ENCODE measurements around the gene TACR1.
"Not testable (repeated sequence)": the region's sequence is repeated elsewhere in the genome, so short reads cannot be mapped to it uniquely, and the experiment has no call there.

Gene TACR1

DNA sequence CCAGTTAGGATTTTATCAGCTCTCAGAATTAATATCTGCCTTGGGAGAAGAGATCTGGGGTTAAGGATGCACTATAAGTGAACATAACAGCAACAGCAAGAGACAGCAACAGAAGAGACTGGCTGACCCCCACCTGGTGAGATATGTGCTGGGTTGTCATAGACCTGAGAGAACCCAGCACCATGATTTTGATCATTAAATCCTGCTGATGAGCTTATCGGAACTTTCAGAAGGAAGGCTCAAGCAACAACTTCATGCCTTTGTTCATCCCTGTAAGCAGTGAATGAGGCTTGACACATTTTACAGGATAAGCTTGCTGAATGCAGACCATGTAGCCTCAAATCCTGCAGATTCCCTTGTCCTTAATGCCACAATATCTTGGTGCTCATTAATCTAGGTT, 140.9 kb downstream of the TACR1 start:
- TF ChIP-seq, protein P1, sequence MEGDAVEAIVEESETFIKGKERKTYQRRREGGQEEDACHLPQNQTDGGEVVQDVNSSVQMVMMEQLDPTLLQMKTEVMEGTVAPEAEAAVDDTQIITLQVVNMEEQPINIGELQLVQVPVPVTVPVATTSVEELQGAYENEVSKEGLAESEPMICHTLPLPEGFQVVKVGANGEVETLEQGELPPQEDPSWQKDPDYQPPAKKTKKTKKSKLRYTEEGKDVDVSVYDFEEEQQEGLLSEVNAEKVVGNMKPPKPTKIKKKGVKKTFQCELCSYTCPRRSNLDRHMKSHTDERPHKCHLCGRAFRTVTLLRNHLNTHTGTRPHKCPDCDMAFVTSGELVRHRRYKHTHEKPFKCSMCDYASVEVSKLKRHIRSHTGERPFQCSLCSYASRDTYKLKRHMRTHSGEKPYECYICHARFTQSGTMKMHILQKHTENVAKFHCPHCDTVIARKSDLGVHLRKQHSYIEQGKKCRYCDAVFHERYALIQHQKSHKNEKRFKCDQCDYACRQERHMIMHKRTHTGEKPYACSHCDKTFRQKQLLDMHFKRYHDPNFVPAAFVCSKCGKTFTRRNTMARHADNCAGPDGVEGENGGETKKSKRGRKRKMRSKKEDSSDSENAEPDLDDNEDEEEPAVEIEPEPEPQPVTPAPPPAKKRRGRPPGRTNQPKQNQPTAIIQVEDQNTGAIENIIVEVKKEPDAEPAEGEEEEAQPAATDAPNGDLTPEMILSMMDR (IDR thresholded peaks at IDR 0.05; ENCODE audit: low read depth, low read length) = no peak
- no peak overlapping the region for H3K4me3 ChIP-seq (ENCODE audit: low read depth, low read length)
- no peaks in the 10 kb centered on the region for H3K4me1 ChIP-seq
- no peaks in the 10 kb centered on the region for H3K36me3 ChIP-seq
- H3K27me3 ChIP-seq = no peaks in the 10 kb centered on the region
- no peak for DNase-seq
- no peaks in the 10 kb centered on the region for H3K9me3 ChIP-seq

DNA sequence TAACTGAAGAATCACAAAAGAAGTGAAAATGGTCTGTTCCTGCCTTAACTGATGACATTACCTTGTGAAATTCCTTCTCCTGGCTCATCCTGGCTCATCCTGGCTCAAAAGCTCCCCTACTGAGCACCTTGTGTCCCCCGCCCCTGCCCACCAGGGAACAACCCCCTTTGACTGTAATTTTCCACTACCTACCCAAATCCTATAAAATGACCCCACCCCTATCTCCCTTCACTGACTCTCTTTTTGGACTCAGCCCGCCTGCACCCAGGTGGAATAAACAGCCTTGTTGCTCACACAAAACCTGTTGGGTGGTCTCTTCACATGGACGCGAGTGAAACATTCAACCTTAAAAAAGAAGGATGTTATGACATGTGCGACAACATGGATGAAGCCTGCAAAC, 142.2 kb downstream of the TACR1 start:
- H3K4me1 ChIP-seq; DNase-seq; H3K36me3 ChIP-seq; H3K9me3 ChIP-seq; H3K27me3 ChIP-seq; H3K4me3 ChIP-seq (ENCODE audit: low read depth, low read length): not testable (repeated sequence)

DNA sequence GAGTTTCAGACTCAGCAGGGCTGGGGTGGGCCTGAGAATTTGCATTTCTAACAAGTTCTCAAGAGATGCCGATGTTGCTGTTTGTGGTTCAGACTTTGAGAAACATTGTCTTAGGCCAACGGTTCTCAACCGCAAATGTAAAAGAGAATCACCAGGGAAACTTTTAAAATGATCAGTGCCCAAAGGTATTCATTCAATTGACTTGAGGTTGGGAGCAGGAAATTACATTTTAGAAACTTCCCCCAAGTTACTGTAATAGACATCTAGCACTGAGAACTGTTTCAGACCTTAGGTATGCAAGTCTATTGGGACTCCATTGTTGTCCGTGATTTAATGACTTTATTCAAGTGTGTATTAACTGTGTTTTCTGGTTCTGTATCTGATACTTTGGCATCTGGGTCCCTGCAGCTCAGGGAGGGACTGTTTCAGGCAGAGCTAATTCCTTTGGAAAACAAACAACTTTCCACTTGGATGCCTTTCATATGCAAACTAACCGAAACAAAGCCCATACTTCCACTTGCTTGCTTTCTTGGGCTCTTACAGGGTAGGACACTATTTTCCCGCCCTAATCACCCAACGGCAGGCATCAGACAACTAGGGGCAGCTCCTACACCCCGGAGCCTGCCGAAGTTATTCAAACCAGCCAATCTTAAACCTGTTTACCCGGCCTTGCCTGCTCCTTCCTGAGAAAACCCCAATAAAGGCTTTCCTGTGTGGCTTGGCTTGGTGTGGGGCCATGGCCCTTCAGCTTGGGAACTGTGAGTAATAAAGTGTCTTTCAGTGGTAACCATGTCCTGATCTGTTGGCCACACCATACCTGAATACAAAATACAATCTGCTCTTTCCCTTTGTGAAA, 143.3 kb downstream of the TACR1 start:
- H3K4me1 ChIP-seq = no peaks in the 10 kb centered on the region
- H3K36me3 ChIP-seq = no peaks in the 10 kb centered on the region
- DNase-seq = no peak
- no peaks in the 10 kb centered on the region for H3K27me3 ChIP-seq
- TF ChIP-seq, protein P1 (IDR thresholded peaks at IDR 0.05; ENCODE audit: low read depth, low read length) = no peak
- no peaks in the 10 kb centered on the region for H3K9me3 ChIP-seq
- no peak overlapping the region for H3K4me3 ChIP-seq (ENCODE audit: low read depth, low read length)

DNA sequence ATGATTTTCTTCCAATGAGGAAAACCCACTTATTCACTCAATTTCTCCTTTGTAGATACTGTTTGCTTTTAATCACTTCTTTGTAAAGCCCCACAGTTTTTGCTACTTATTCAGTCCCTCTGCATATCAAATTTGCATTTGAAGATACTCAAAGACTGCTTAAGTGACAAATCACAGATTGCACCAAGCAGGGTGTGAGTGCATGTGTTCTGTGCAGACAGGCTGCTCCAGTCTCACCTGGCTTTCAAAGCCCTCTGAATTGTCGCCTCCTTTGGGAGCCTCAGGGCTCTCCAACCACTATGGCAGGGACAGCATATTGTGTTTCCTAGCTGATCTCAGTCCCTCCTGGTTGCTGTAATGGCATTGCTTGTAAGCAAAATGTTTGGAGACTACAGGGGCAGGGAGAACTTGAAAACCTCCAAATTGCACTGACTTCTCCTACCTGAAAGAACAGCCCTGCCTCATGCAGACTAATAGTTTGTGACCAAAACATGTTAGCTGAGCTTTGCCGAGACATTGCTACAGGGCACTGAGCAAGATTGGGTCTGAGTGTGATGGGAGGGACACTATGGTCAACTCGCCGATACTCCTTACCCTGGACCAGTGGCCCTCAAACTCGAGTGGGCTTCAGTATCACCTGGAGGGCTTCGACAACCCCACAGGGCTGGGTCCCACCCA, 144.0 kb downstream of the TACR1 start:
- no peak for DNase-seq
- H3K27me3 ChIP-seq = no peaks in the 10 kb centered on the region
- no peaks in the 10 kb centered on the region for H3K36me3 ChIP-seq
- no peaks in the 10 kb centered on the region for H3K4me1 ChIP-seq
- TF ChIP-seq, protein P1 (IDR thresholded peaks at IDR 0.05; ENCODE audit: low read depth, low read length) = no peak
- H3K9me3 ChIP-seq = no peaks in the 10 kb centered on the region
- H3K4me3 ChIP-seq (ENCODE audit: low read depth, low read length) = no peak overlapping the region

DNA sequence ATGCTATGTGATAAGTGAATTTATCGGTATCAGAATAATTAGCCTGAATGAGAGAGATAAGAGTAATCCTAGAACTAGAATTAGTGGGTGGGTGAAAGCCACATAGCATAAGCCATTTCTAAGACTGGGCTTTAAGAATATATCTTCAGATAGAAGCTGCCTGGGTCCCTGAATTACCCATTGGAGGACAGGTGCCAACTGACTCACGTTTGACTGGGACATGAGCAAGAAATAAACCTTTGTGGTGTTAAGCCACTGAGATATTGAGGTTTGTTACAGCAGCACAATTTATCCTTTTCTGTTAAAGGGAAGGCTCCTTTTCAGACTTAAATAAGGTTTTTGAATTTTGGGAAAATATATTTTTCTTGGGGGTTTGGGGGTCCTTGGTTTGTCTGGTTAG, 145.0 kb downstream of the TACR1 start:
- H3K36me3 ChIP-seq = no peaks in the 10 kb centered on the region
- H3K4me3 ChIP-seq (ENCODE audit: low read depth, low read length) = no peak overlapping the region
- DNase-seq = no peak
- H3K4me1 ChIP-seq = no peaks in the 10 kb centered on the region
- TF ChIP-seq, protein P1 (IDR thresholded peaks at IDR 0.05; ENCODE audit: low read depth, low read length) = no peak
- no peaks in the 10 kb centered on the region for H3K9me3 ChIP-seq
- no peaks in the 10 kb centered on the region for H3K27me3 ChIP-seq

DNA sequence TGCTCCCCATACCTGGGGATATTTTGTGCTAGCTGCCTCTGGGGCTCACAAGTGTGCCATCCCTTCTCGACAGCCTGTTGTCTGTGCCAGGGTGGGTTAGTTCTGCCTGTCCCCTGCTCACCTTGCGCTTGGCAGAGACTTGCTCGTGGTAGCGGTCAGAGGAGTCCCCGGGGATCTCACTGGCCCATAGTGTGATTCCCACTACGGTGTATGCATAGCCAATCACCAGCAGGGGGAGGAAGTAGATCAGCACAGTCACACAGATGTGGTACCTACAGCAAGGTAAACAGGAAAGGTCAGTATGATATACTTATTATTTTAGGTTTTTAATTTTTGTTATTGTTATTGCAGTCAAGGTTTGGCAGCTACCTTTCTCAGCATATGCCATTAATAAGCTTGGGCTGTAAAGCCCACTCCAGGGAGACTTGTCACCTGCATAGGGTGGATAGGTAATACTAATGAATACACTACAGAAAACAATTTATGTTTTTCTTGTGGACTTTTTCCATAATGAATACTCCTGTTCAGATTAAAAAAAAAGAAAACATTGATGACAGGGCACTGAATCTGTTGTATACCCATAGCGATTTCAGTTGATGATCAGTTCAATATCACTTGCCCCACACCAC, 145.7 kb downstream of the TACR1 start:
- Histone ChIP-seq H3K4me1 (no peaks in the 10 kb centered on the region), H3K9me3 (no peaks in the 10 kb centered on the region), H3K36me3 (no peaks in the 10 kb centered on the region), H3K27me3 (no peaks in the 10 kb centered on the region), H3K4me3 (ENCODE audit: low read depth, low read length) (no peak overlapping the region)
- peak; percentile 28 for DNase-seq
- TF ChIP-seq, protein P1 (IDR thresholded peaks at IDR 0.05; ENCODE audit: low read depth, low read length) = peak; percentile 67
